CD4-positive, alpha-beta T cell (primary cell): ENCODE data around the gene AQP9. TPM values are rescaled to one million over a fixed set of nuclear protein-coding genes. Genes with fewer than 3 reads are reported as not detected.

Source experiments
- ATAC-seq: fragments of 200-7000 bp; cut with Tn5 transposase; one replicate; pipeline ENCODE4 v1.10.0; 2022; ENCODE audit warnings: mild to moderate bottlenecking; ENCODE audit not compliant: poor library complexity
- CTCF ChIA-PET: fragments of 350-600 bp; sonication (Branson Sonifier 250); formaldehyde crosslinking; loops from one replicate; lab custom pipeline; 2021; ENCODE audit warnings: antibody characterized with exemption, inconsistent platforms; lab: Charles Lee
- POLR2A ChIA-PET: fragments of 350-600 bp; sonication (Branson Sonifier 250); formaldehyde crosslinking; loops from one replicate; lab custom pipeline; 2021; ENCODE audit warnings: antibody characterized with exemption, inconsistent platforms; lab: Charles Lee
- DNase-seq, 14 experiments: peaks; one replicate each; pipeline ENCODE4 v3.0.0-alpha.2; 2013 to 2020; ENCODE audit warnings: mixed read lengths in 2 of 14
- H3K27ac ChIP-seq, 2 donors: one replicate each; pipeline versions ENCODE4 v1.5.1 to v1.7.0; 2013; ENCODE audit warnings: low read length in 2 of 2, low read depth in 1 of 2, mild to moderate bottlenecking in 1 of 2
- H3K27me3 ChIP-seq, 2 experiments: 1 replicate in 1 of 2; 2 replicates in 1 of 2; pipeline versions ENCODE4 v1.6.1 to v1.7.0; 2013; ENCODE audit warnings: low read length in 2 of 2, control low read depth in 1 of 2, mild to moderate bottlenecking in 1 of 2, moderate library complexity in 1 of 2; ENCODE audit not compliant: insufficient read depth in 2 of 2, control insufficient read depth in 1 of 2
- H3K36me3 ChIP-seq: one replicate; pipeline ENCODE4 v1.6.1; 2013; ENCODE audit warnings: low read length, control low read depth; ENCODE audit not compliant: insufficient read depth
- H3K4me1 ChIP-seq: one replicate; pipeline ENCODE4 v1.6.1; 2013; ENCODE audit warnings: low read length, control low read depth; ENCODE audit not compliant: insufficient read depth
- H3K4me3 ChIP-seq: one replicate; pipeline ENCODE4 v1.5.1; 2013; ENCODE audit warnings: mild to moderate bottlenecking, low read length, moderate library complexity
- H3K9me3 ChIP-seq, 2 experiments: 1 replicate in 1 of 2; 2 replicates in 1 of 2; pipeline versions ENCODE4 v1.6.1 to v1.7.0; 2013; ENCODE audit warnings: low read length in 2 of 2, mild to moderate bottlenecking in 2 of 2, control low read depth in 1 of 2, moderate library complexity in 1 of 2; ENCODE audit not compliant: control insufficient read depth in 1 of 2, insufficient read depth in 1 of 2
- H3K27ac Mint-ChIP-seq: one replicate; pipeline ENCODE4 v1.8.0; 2020; ENCODE audit warnings: mixed read lengths
- H3K27me3 Mint-ChIP-seq: one replicate; pipeline ENCODE4 v1.8.0; 2021; ENCODE audit warnings: mixed read lengths
- H3K36me3 Mint-ChIP-seq: one replicate; pipeline ENCODE4 v1.8.0; 2021; ENCODE audit warnings: low read depth, mixed read lengths
- H3K4me1 Mint-ChIP-seq: one replicate; pipeline ENCODE4 v1.8.0; 2021; ENCODE audit warnings: low read depth, mixed read lengths
- H3K4me3 Mint-ChIP-seq: one replicate; pipeline ENCODE4 v1.8.0; 2020; ENCODE audit warnings: mild to moderate bottlenecking, mixed read lengths
- H3K9me3 Mint-ChIP-seq: one replicate; pipeline ENCODE4 v1.8.0; 2020; ENCODE audit warnings: mixed read lengths
- intact Hi-C, 2 experiments: fragments of 100-400 bp; cut with DNase I in 1 of 2; cut with micrococcal nuclease in 1 of 2; formaldehyde crosslinking; loops; one replicate each; pipeline versions ENCODE4 v1.15.1 to v1.9.0; 2023 to 2025; cut with DNase I, micrococcal nuclease
- total RNA-seq, 174 experiments: library from RNA in 2 of 174; stranded (reverse) in 2 of 174; gene quantifications; one replicate each; pipeline ENCODE4 v1.2.3 and lab custom pipeline; 2021 to 2026
- TF ChIP-seq, protein P1 (sequence below): fragments of 200-600 bp; IDR thresholded peaks from one replicate; pipeline ENCODE4 v1.8.0; 2022; ENCODE audit warnings: antibody characterized with exemption, mild to moderate bottlenecking

The AQP9 gene
- total RNA-seq, 2 experiments from 2014 or later = 0.31 to 0.55 TPM

DNA sequence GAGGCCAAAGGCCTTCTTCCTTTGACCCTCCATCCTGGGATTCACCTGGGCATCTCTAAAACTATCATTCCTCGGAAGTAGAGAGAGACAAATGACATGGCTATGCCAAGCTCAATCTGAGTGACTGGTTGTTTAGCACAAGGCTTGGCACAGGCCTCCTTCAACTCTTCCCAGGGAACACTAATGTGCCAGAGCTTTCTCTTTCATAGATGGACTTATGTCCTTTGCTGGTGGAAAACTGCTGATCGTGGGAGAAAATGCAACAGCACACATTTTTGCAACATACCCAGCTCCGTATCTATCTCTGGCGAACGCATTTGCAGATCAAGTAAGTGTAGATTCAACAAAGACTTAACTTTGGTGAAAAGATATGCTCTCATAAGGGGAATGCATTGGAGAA is 36.5 kb downstream of the AQP9 start:
- TF ChIP-seq, protein P1, sequence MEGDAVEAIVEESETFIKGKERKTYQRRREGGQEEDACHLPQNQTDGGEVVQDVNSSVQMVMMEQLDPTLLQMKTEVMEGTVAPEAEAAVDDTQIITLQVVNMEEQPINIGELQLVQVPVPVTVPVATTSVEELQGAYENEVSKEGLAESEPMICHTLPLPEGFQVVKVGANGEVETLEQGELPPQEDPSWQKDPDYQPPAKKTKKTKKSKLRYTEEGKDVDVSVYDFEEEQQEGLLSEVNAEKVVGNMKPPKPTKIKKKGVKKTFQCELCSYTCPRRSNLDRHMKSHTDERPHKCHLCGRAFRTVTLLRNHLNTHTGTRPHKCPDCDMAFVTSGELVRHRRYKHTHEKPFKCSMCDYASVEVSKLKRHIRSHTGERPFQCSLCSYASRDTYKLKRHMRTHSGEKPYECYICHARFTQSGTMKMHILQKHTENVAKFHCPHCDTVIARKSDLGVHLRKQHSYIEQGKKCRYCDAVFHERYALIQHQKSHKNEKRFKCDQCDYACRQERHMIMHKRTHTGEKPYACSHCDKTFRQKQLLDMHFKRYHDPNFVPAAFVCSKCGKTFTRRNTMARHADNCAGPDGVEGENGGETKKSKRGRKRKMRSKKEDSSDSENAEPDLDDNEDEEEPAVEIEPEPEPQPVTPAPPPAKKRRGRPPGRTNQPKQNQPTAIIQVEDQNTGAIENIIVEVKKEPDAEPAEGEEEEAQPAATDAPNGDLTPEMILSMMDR = no peak
- Mint-ChIP-seq H3K9me3 (no peaks in the 10 kb centered on the region), H3K36me3 (no peaks in the 10 kb centered on the region)

DNA sequence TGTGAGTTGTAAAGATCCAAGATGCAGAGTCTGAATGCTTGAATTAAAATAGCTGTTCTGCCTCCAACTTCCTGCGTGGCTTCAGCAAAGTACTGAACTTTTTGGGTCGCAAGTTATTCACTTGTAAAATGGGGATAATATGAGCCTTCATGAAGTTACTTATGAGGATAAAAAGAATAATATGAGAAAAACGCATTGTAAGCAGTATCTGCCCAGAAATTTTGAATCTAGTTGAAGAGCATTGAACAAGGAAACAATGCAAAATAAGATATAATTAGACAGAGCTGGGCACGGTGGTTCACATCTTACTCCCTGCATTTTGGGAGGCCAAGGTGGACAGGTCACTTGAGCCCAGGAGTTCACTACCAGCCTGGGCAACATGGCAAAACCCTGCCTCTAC is 37.8 kb downstream of the AQP9 start:
- no peaks in the 10 kb centered on the region for H3K4me1 Mint-ChIP-seq
- H3K4me3 ChIP-seq = no peak overlapping the region
- no peaks in the 10 kb centered on the region for H3K9me3 Mint-ChIP-seq
- no peaks in the 10 kb centered on the region for H3K36me3 Mint-ChIP-seq
- H3K27ac ChIP-seq = no peak overlapping the region
- H3K27me3 ChIP-seq = peaks cover 15 to 21% of the 10 kb centered on the region in 2 experiments
- no peak for ATAC-seq
- no peaks in the 10 kb centered on the region for H3K9me3 ChIP-seq
- TF ChIP-seq, protein P1 = no peak
- ChIA-PET POLR2A (no interaction called here), CTCF (no interaction called here)
- peaks cover 50% of the 10 kb centered on the region for H3K27me3 Mint-ChIP-seq
- no peaks in the 10 kb centered on the region for H3K36me3 ChIP-seq
- DNase-seq = no peak
- intact Hi-C loops = no loop called here
- no peak overlapping the region for H3K4me3 Mint-ChIP-seq
- H3K4me1 ChIP-seq = no peaks in the 10 kb centered on the region
- no peak overlapping the region for H3K27ac Mint-ChIP-seq

More for the DNA sequence above, 36.5 kb downstream of the AQP9 start:
- Histone ChIP-seq H3K36me3 (no peaks in the 10 kb centered on the region), H3K4me1 (no peaks in the 10 kb centered on the region), H3K27ac (no peak overlapping the region), H3K9me3 (no peaks in the 10 kb centered on the region), H3K4me3 (no peak overlapping the region), H3K27me3 (peaks cover 10 to 14% of the 10 kb centered on the region in 2 experiments)
- ChIA-PET POLR2A (interaction anchor here (0.6 kb wide), 1 partner anchor 1926 kb away, joined by 3 read pairs; no protein-coding TSS in a partner anchor), CTCF (no interaction called here)
- DNase-seq (no peak), ATAC-seq (no peak)
- peaks cover 47% of the 10 kb centered on the region for H3K27me3 Mint-ChIP-seq
- no peak overlapping the region for H3K4me3 Mint-ChIP-seq
- intact Hi-C loops = no loop called here
- H3K27ac Mint-ChIP-seq = no peak overlapping the region
- no peaks in the 10 kb centered on the region for H3K4me1 Mint-ChIP-seq

DNA sequence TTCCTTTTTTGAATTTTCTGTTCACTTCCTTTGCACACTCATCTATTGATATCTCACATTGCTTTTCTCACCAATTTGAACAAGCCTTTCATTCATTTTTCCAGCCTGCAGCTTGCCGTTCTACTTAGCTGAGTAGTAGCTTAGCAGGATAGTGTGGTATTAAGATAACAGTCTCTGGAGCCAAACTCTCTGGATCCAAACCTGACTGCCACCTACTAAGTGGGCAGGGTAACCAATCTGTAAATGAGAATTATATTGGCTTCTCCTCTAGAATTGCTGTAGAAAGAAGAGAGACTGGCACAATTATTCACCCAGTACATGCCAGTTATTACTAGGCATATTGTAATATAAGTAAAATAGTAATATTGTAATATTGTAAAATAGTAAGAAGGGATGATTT is 40.5 kb downstream of the AQP9 start:
- H3K27me3 Mint-ChIP-seq = peaks cover 49% of the 10 kb centered on the region

More for the DNA sequence above, 40.5 kb downstream of the AQP9 start:
- Histone ChIP-seq H3K27ac (no peak overlapping the region), H3K4me3 (no peak overlapping the region), H3K4me1 (peaks cover 4% of the 10 kb centered on the region), H3K36me3 (no peaks in the 10 kb centered on the region), H3K27me3 (peaks cover 13 to 30% of the 10 kb centered on the region in 2 experiments), H3K9me3 (no peaks in the 10 kb centered on the region)
- no peak overlapping the region for H3K4me3 Mint-ChIP-seq
- CTCF ChIA-PET = no interaction called here
- H3K4me1 Mint-ChIP-seq = no peaks in the 10 kb centered on the region
- no peaks in the 10 kb centered on the region for H3K36me3 Mint-ChIP-seq
- DNase-seq (no peak), ATAC-seq (no peak)
- TF ChIP-seq, protein P1 = no peak
- H3K27ac Mint-ChIP-seq = no peak overlapping the region
- H3K9me3 Mint-ChIP-seq = no peaks in the 10 kb centered on the region
- POLR2A ChIA-PET = no interaction called here
- intact Hi-C loops = no loop called here
